ENCODE results near the gene CFAP141. TPM values are rescaled to one million over a fixed set of nuclear protein-coding genes. Genes with fewer than 3 reads are reported as not detected.

Gene CFAP141
- polyA plus RNA-seq, 2 of the 4 experiments (the other 2 are of a cell fraction), result not detected

DNA sequence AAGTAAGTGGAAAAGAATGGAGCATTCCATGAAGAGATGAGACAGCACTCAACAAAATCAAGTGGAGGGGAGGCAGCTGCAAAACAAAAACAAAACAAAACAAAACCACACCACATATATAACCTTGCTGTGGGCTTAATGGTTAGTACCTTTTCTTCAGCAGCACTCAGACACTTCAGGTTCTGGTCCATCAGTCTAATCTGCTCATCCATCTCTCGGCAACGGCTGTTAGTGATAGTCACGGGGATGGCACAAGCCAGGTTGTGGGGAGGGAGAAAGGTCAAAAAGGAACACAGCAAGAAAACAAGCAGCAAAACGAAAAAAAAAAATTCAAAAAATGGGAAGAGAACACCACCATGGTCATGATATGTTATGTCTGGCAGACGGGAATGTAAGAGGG lies 34.3 kb downstream of the CFAP141 start:
- ChIA-PET CTCF (no interaction called here), POLR2A (no interaction called here)
- no peaks in the 10 kb centered on the region for H3K9me3 ChIP-seq
- H3K4me1 ChIP-seq, result peaks cover 7% of the 10 kb centered on the region; the same call in 2 of the 3 replicates
- no peak overlapping the region for H3K4me3 ChIP-seq
- no peak for DNase-seq (ENCODE audit: low read depth in 1 of 2, low spot score in 1 of 2)
- no peak overlapping the region for H3K4me2 ChIP-seq
- FAIRE-seq, result no peak
- TF ChIP-seq KDM5A (IDR thresholded peaks at IDR 0.05) (no peak), SREBF2 (IDR thresholded peaks at IDR 0.05) (no peak), POLR2AphosphoS2 (conservative IDR thresholded peaks at IDR 0.05; ENCODE audit: low read length) (no peak), RAD21 (conservative IDR thresholded peaks at IDR 0.05 in 1 of 2, IDR thresholded peaks at IDR 0.05 in 1 of 2) (no peak), POLR2A (IDR thresholded peaks at IDR 0.05; ENCODE audit: low read length) (no peak), MAFK (IDR thresholded peaks at IDR 0.05; ENCODE audit: partially characterized antibody) (no peak), NPAS2 (CRISPR knock-in tag; IDR thresholded peaks at IDR 0.05; ENCODE audit: borderline replicate concordance) (no peak), CEBPB (IDR thresholded peaks at IDR 0.05) (no peak), ATOH8 (CRISPR knock-in tag; IDR thresholded peaks at IDR 0.05; ENCODE audit: low read depth) (no peak)
- TF ChIP-seq, protein P1, sequence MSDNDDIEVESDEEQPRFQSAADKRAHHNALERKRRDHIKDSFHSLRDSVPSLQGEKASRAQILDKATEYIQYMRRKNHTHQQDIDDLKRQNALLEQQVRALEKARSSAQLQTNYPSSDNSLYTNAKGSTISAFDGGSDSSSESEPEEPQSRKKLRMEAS (IDR thresholded peaks at IDR 0.05), result no peak
- no peak overlapping the region for H3K27ac ChIP-seq
- no peak for ATAC-seq
- 89% methylated on average over 5 of the region's 5 CpGs for WGBS (ENCODE audit: missing lambda C conversion rate)

- Histone ChIP-seq H3K4me3 (no peak overlapping the region), H3K9me3 (no peaks in the 10 kb centered on the region), H3K4me1 (peaks cover under 1% of the 10 kb centered on the region; the same call in 2 of the 3 replicates), H3K27ac (no peak overlapping the region), H3K4me2 (no peak overlapping the region)
- WGBS (ENCODE audit: missing lambda C conversion rate), result 97% methylated on average over 4 of the region's 4 CpGs
- FAIRE-seq (no peak), DNase-seq (ENCODE audit: low read depth in 1 of 2, low spot score in 1 of 2) (no peak), ATAC-seq (no peak)
- TF ChIP-seq, protein P2, sequence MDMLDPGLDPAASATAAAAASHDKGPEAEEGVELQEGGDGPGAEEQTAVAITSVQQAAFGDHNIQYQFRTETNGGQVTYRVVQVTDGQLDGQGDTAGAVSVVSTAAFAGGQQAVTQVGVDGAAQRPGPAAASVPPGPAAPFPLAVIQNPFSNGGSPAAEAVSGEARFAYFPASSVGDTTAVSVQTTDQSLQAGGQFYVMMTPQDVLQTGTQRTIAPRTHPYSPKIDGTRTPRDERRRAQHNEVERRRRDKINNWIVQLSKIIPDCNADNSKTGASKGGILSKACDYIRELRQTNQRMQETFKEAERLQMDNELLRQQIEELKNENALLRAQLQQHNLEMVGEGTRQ (IDR thresholded peaks at IDR 0.05), result no peak
- TF ChIP-seq REST (IDR thresholded peaks at IDR 0.05), result no peak
- TF ChIP-seq ZNF302 (CRISPR knock-in tag; IDR thresholded peaks at IDR 0.05), result no peak
- TF ChIP-seq, protein P3, sequence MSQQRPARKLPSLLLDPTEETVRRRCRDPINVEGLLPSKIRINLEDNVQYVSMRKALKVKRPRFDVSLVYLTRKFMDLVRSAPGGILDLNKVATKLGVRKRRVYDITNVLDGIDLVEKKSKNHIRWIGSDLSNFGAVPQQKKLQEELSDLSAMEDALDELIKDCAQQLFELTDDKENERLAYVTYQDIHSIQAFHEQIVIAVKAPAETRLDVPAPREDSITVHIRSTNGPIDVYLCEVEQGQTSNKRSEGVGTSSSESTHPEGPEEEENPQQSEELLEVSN (IDR thresholded peaks at IDR 0.05; ENCODE audit: borderline replicate concordance, low read depth), result no peak
- no peak for TF ChIP-seq MYC (IDR thresholded peaks at IDR 0.05; ENCODE audit: borderline replicate concordance, low read length)
- no peak for TF ChIP-seq CEBPB (IDR thresholded peaks at IDR 0.05)
- TF ChIP-seq CTCF (IDR thresholded peaks at IDR 0.05), result no peak
- no peak for TF ChIP-seq ZC3H11A (IDR thresholded peaks at IDR 0.05)
- TF ChIP-seq CHD4 (IDR thresholded peaks at IDR 0.05; ENCODE audit: borderline replicate concordance), result no peak
- no peak for TF ChIP-seq EP300 (IDR thresholded peaks at IDR 0.05)
- no peak for TF ChIP-seq CBX2 (IDR thresholded peaks at IDR 0.05; ENCODE audit: borderline replicate concordance, low read depth)
- ChIA-PET POLR2A (no interaction called here), CTCF (interaction anchor here (1.1 kb wide), 1 partner anchor 10 kb away, joined by 5 read pairs; no protein-coding TSS in a partner anchor)
These were observed 34.9 kb downstream of the CFAP141 start for GRCh38 chr1:154171223-154171583.

Data from A549 (cell line).